Upper lobe of right lung (tissue), 1 donor: ENCODE results near the gene GBF1. TPM values are rescaled to one million over a fixed set of nuclear protein-coding genes. Genes with fewer than 3 reads are reported as not detected.

Source experiments
- ATAC-seq: fragments of 200-7000 bp; cut with Tn5 transposase; one replicate; pipeline ENCODE4 v1.9.1; 2020; ENCODE audit warnings: mild to moderate bottlenecking, moderate library complexity
- DNase-seq: peaks from one replicate; pipeline ENCODE4 v3.0.0-alpha.2; 2020
- H3K27ac ChIP-seq: fragments of 200-600 bp; one replicate; pipeline ENCODE4 v1.8.0; 2022
- H3K27me3 ChIP-seq: fragments of 200-600 bp; one replicate; pipeline ENCODE4 v1.8.0; 2022; ENCODE audit warnings: mild to moderate bottlenecking
- H3K36me3 ChIP-seq: fragments of 200-600 bp; one replicate; pipeline ENCODE4 v1.8.0; 2022
- H3K4me1 ChIP-seq: fragments of 200-600 bp; one replicate; pipeline ENCODE4 v1.8.0; 2022
- H3K4me3 ChIP-seq: fragments of 200-600 bp; one replicate; pipeline ENCODE4 v1.8.0; 2022; ENCODE audit warnings: mild to moderate bottlenecking
- H3K9me3 ChIP-seq: fragments of 200-600 bp; one replicate; pipeline ENCODE4 v1.8.0; 2022
- CTCF ChIP-seq: fragments of 200-600 bp; IDR thresholded peaks from one replicate; pipeline ENCODE4 v1.8.0; 2022; ENCODE audit warnings: antibody characterized with exemption
- intact Hi-C: fragments of 100-400 bp; cut with DNase I; formaldehyde crosslinking; loops from one replicate; pipeline ENCODE4 v1.11.0; 2022
- total RNA-seq: library from RNA; stranded (reverse); fragmentation: NEBNext Ultra II Directional; extraction: Animal tissue kit (Norgen Biotek cat#: 25700); gene quantifications from one replicate; pipeline ENCODE4 v1.2.1, GENCODE V29; 2021
- donor health status: DM: no; HTN: yes; CAD: no; lungs with severe emphysema.

GBF1 gene
- total RNA-seq, 1 donor from 2014 or later = 38.5 TPM

DNA sequence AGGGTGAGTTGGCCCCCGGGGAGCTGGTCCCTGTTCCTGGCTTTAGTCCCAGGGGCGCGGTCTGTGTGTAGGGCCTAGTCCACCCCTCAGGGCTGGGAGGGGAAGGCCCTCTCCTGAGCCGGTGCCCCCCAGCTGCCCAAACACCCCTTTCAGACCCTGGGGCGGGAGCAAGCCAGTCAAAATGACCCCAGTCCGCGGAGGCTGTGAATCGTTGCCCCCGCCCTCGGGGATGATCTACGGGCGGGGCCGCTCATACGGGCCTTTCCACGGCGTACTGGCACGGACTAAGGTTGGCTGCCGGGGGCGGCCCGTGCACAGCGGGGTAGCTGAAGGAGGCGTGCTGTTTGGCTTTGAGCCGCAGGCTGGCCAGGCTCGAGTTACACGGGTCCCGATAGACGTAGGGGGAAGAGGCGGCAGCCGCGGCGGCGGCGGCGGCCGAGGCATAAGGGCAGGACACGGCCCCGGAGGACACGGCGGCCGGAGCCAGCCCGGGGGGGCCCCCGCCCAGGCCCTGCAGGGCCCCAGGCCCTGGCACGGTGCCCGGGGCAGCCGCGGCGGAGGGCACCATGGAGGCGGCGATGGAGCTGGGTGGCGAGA, 15.0 kb upstream of the GBF1 start:
- DNase-seq = peak; percentile 76
- Histone ChIP-seq H3K4me1 (peaks cover 37% of the 10 kb centered on the region), H3K27ac (no peak overlapping the region), H3K36me3 (no peaks in the 10 kb centered on the region), H3K9me3 (no peaks in the 10 kb centered on the region), H3K27me3 (peaks cover 36% of the 10 kb centered on the region), H3K4me3 (peak overlapping the region; percentile 50)
- no peak for ATAC-seq
- intact Hi-C loops = loop anchor here (5.0 kb wide), 1 partner anchor 122 kb away; no protein-coding TSS in a partner anchor
- TF ChIP-seq CTCF = no peak

DNA sequence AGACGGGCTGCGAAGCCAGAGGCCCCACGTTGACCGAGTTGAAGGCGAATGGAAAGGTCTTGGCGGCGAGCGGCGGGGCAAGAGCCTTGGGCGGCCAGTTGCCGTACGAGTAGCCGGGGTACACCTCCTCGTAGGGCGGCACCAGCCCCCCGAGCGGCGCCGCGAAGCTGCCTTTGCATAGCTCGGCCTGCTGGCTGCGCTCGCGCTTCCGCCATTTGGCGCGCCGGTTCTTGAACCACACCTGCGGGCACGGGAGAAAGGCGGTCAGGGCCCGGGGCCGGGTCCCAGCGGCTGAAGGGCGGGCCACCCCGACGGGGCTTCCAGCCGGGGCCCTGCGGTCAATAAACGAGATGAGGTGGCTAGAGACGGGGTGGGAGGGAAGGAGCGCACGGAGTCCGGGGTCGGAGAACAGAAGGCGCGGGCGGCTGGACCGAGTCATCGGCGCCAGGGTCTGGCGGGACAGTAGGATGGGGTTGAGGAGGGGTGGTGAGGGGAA, 14.4 kb upstream of the GBF1 start:
- Histone ChIP-seq H3K27ac (no peak overlapping the region), H3K4me1 (peaks cover 33% of the 10 kb centered on the region), H3K27me3 (peaks cover 38% of the 10 kb centered on the region), H3K4me3 (peak overlapping the region; percentile 50), H3K9me3 (no peaks in the 10 kb centered on the region), H3K36me3 (no peaks in the 10 kb centered on the region)
- ATAC-seq (peak; percentile 2), DNase-seq (peak; percentile 80)
- intact Hi-C loops = loop anchor here (5.0 kb wide), 1 partner anchor 121 kb away; no protein-coding TSS in a partner anchor
- TF ChIP-seq CTCF = peak; percentile 34

DNA sequence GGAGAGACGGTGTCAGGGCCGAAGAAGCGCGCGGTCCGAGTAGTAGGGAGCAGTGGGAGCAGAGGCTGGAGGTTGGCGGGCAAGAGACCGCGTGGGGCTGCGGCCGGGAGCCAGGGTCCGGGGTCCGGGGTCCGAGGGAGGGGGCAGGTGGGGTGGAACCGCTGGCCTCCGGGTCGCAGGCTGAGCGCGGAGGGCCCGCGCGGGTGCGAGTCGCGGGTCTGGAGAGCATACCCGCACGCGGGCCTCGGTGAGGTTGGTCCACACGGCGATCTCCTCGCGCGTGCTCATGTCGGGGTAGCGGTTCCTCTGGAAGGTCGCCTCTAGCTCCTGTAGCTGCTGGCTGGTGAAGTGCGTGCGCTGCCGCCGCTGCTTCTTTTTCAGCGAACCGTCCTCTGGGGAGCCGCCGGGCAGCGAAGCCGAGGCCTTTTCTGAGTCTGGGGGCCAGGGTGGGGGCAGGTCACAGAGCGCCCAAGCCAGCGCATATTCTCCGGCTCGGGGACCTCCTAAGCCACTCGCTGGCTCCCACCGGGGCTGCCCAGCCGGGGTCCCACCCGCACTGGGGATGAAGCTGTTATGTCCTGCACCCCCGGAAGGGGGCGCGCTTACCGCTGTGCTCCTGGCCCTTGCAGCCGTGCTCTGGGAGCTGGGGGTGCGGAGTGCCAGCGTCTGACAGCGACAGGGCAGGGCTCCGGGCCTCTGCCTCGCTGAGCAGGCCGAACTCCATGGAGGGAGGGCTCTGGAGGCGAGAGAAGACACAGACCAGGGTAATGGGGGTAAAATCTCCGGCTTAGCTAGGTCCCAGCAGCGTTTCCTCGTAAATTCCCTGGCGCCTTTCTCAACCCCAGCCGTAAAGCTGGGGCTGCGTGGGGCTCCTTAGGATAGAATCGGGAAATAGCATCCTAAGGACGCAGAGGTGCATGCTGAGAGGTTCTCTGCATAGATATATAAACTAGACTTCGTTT, 13.7 kb upstream of the GBF1 start:
- Histone ChIP-seq H3K4me3 (peak overlapping the region; percentile 50), H3K27ac (no peak overlapping the region), H3K36me3 (no peaks in the 10 kb centered on the region), H3K4me1 (peaks cover 28% of the 10 kb centered on the region), H3K9me3 (no peaks in the 10 kb centered on the region), H3K27me3 (peaks cover 38% of the 10 kb centered on the region)
- TF ChIP-seq CTCF = peak; percentile 75
- peak; percentile 78 for ATAC-seq
- intact Hi-C loops = loop anchor here (5.0 kb wide), 1 partner anchor 121 kb away; no protein-coding TSS in a partner anchor
- peak; percentile 86 for DNase-seq

GRCh38 chr10:102233997-102234396, 11.3 kb upstream of the GBF1 start:
- ATAC-seq (no peak), DNase-seq (no peak)
- intact Hi-C loops = loop anchor here (5.0 kb wide), 1 partner anchor 118 kb away; no protein-coding TSS in a partner anchor
- Histone ChIP-seq H3K4me3 (no peak overlapping the region), H3K36me3 (no peaks in the 10 kb centered on the region), H3K4me1 (peaks cover 20% of the 10 kb centered on the region), H3K27me3 (peaks cover 38% of the 10 kb centered on the region), H3K27ac (no peak overlapping the region), H3K9me3 (no peaks in the 10 kb centered on the region)
- no peak for TF ChIP-seq CTCF

- H3K4me3 ChIP-seq = no peak overlapping the region
- intact Hi-C loops = loop anchor here (5.0 kb wide), 1 partner anchor 117 kb away; no protein-coding TSS in a partner anchor
- peaks cover 46% of the 10 kb centered on the region for H3K27me3 ChIP-seq
- no peaks in the 10 kb centered on the region for H3K36me3 ChIP-seq
- H3K9me3 ChIP-seq = no peaks in the 10 kb centered on the region
- peaks cover 17% of the 10 kb centered on the region for H3K4me1 ChIP-seq
- ATAC-seq = no peak
- no peak overlapping the region for H3K27ac ChIP-seq
- DNase-seq = no peak
- no peak for TF ChIP-seq CTCF
Measured at GRCh38 chr10:102234888-102235597, 10.3 kb upstream of the GBF1 start.
